ENCODE measurements around the gene TBXAS1. TPM values are rescaled to one million over a fixed set of nuclear protein-coding genes. Genes with fewer than 3 reads are reported as not detected.

The TBXAS1 gene
- total and polyA plus RNA-seq, 2 of the 8 experiments (the other 6 are each of a cell fraction or from before 2014, with no cell fraction given), result 0.86 to 2.1 TPM

DNA sequence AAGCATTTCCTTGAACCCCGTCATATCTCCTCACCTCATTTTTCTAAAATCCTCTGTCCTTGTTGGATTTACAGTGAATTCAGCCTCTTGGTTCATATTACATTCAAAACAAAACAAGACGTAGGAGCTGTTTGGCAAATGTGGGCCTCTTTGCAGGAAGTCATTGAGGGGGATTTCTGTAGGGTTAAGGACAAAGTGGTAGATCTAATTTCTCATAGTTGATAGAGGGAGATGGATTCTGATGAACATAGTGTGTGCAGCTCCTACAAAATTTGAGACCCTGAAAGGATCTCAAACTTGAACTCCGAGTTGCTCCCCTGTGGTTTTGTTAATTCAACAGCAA is 682 bp downstream of the TBXAS1 start:
- DNase-seq (ENCODE audit: low read depth in 1 of 2, low spot score in 2 of 2) (no peak), FAIRE-seq (no peak)
- Histone ChIP-seq H2AK5ac (ENCODE audit: low read depth, low read length) (no peak overlapping the region), H3K4me3 (ENCODE audit: extremely low read depth in 1 of 4, insufficient read depth in 2 of 4, low read depth in 3 of 4, low read length in 4 of 4) (no peak overlapping the region), H3K14ac (ENCODE audit: insufficient read length) (no peak overlapping the region), H2BK120ac (replicated peaks; ENCODE audit: low read depth, low read length) (no peak overlapping the region), H4K5ac (ENCODE audit: insufficient read length, low read depth, low read length) (no peak overlapping the region), H3K27me3 (replicated peaks in 1 of 4; ENCODE audit: control insufficient read depth in 3 of 4, extremely low read depth in 1 of 4, insufficient read depth in 3 of 4, low read length in 3 of 4) (no peaks in the 10 kb centered on the region), H2BK5ac (ENCODE audit: low read depth, low read length) (no peak overlapping the region), H2BK20ac (ENCODE audit: low read length) (no peak overlapping the region), H3K36me3 (ENCODE audit: control insufficient read depth in 2 of 4, insufficient read depth in 4 of 4, low read length in 3 of 4) (no peaks in the 10 kb centered on the region), H4K20me1 (replicated peaks in 1 of 2; ENCODE audit: control insufficient read depth in 1 of 2, insufficient read depth in 2 of 2, low read length in 2 of 2) (no peaks in the 10 kb centered on the region), H3K18ac (ENCODE audit: extremely low read depth, low read length) (no peak overlapping the region), H3K23me2 (ENCODE audit: low read depth, low read length) (no peaks in the 10 kb centered on the region), H3K56ac (replicated peaks; ENCODE audit: insufficient read length, low read depth, low read length) (no peak overlapping the region), H3K9ac (replicated peaks in 1 of 4; ENCODE audit: extremely low read depth in 1 of 4, low read depth in 3 of 4, low read length in 3 of 4) (no peak overlapping the region), H3K4me2 (ENCODE audit: insufficient read depth in 1 of 2, low read depth in 2 of 2, low read length in 2 of 2) (no peak overlapping the region), H3K4me1 (replicated peaks in 1 of 4; ENCODE audit: control insufficient read depth in 3 of 4, insufficient read depth in 4 of 4, low read length in 3 of 4) (no peaks in the 10 kb centered on the region; a peak in 1 of 7 replicates), H3K4ac (replicated peaks; ENCODE audit: insufficient read length, low read depth, low read length) (no peak overlapping the region), H3K27ac (ENCODE audit: low read depth, low read length) (no peak overlapping the region), H2AFZ (ENCODE audit: low read length) (no peak overlapping the region), H2BK15ac (ENCODE audit: low read length) (no peak overlapping the region), H4K8ac (ENCODE audit: extremely low read depth, insufficient read depth, low read length) (no peak overlapping the region), H3K23ac (ENCODE audit: insufficient read length) (no peak overlapping the region), H4K91ac (replicated peaks; ENCODE audit: insufficient read length, low read length) (no peak overlapping the region), H2BK12ac (ENCODE audit: low read depth, low read length) (no peak overlapping the region), H3K79me2 (ENCODE audit: control insufficient read depth in 1 of 2, insufficient read depth in 2 of 2, low read length in 2 of 2) (no peaks in the 10 kb centered on the region), H3K9me3 (ENCODE audit: insufficient read depth in 2 of 2, low read depth in 1 of 2, low read length in 1 of 2) (no peaks in the 10 kb centered on the region), H3K79me1 (ENCODE audit: low read depth, low read length) (no peaks in the 10 kb centered on the region)
- TF ChIP-seq, protein P1, sequence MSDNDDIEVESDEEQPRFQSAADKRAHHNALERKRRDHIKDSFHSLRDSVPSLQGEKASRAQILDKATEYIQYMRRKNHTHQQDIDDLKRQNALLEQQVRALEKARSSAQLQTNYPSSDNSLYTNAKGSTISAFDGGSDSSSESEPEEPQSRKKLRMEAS (IDR thresholded peaks at IDR 0.05), result no peak
- TF ChIP-seq SIRT6 (IDR thresholded peaks at IDR 0.05; ENCODE audit: low read length), result no peak
- no peak for TF ChIP-seq POLR2A (IDR thresholded peaks at IDR 0.05; ENCODE audit: control extremely low read depth in 1 of 2, low read depth in 2 of 2, low read length in 2 of 2)
- no peak for TF ChIP-seq GTF2F1 (IDR thresholded peaks at IDR 0.05; ENCODE audit: borderline replicate concordance, low read depth, low read length)
- no peak for TF ChIP-seq CHD1 (IDR thresholded peaks at IDR 0.05; ENCODE audit: low read depth, low read length)
- no peak for TF ChIP-seq BRCA1 (IDR thresholded peaks at IDR 0.05; ENCODE audit: low read depth, low read length)
- no peak for TF ChIP-seq RXRA (IDR thresholded peaks at IDR 0.05; ENCODE audit: insufficient read depth, low read depth, low read length)
- TF ChIP-seq EZH2 (IDR thresholded peaks at IDR 0.05; ENCODE audit: low read depth, low read length, severe bottlenecking), result no peak
- no peak for TF ChIP-seq PHF8 (conservative IDR thresholded peaks at IDR 0.05; ENCODE audit: low read depth, low read length)
- no peak for TF ChIP-seq JUND (IDR thresholded peaks at IDR 0.05; ENCODE audit: low read length)
- no peak for TF ChIP-seq KDM5A (IDR thresholded peaks at IDR 0.05; ENCODE audit: low read length)
- TF ChIP-seq YY1 (IDR thresholded peaks at IDR 0.05; ENCODE audit: low read depth, low read length), result no peak
- no peak for TF ChIP-seq SP2 (IDR thresholded peaks at IDR 0.05; ENCODE audit: low read length)
- no peak for TF ChIP-seq TBP (IDR thresholded peaks at IDR 0.05; ENCODE audit: low read depth, low read length)
- no peak for TF ChIP-seq JUN (IDR thresholded peaks at IDR 0.05; ENCODE audit: low read depth, low read length)
- no peak for TF ChIP-seq TAF7 (optimal IDR thresholded peaks at IDR 0.05; ENCODE audit: borderline replicate concordance, low read depth, low read length)
- TF ChIP-seq CBX5 (IDR thresholded peaks at IDR 0.05; ENCODE audit: low read depth, low read length), result no peak
- WGBS, 2 experiments (ENCODE audit: extremely low coverage in 1 of 2, insufficient coverage in 1 of 2, insufficient read length in 1 of 2, insufficient replicate concordance in 2 of 2, low coverage in 1 of 2, low lambda C conversion rate in 2 of 2, missing lambda C conversion rate in 1 of 2), result 82% methylated on average over 3 of the region's 3 CpGs; no CpG with 5 or more reads in 1 of the 2 experiments
- POLR2A ChIA-PET (ENCODE audit: partially characterized antibody), result interaction anchor here (1.0 kb wide), 1 partner anchor 13 kb away, joined by 3 read pairs; no protein-coding TSS in a partner anchor
- CTCF ChIA-PET (ENCODE audit: partially characterized antibody), result interaction anchor here (1.1 to 2.0 kb wide), 4 partner anchors 45 to 183 kb away, joined by 3 to 6 read pairs (median 4); no protein-coding TSS in a partner anchor

Measured in H1 (cell line).